Upper lobe of left lung (tissue), 6 donors: Measurements from ENCODE around the gene OAS3. TPM values are rescaled to one million over a fixed set of nuclear protein-coding genes. Genes with fewer than 3 reads are reported as not detected.
A peak's percentile ranks its signal among the peaks of the same experiment; 100 is the strongest.

ENCODE experiments used
- ATAC-seq, 2 donors: fragments of 200-7000 bp; cut with Tn5 transposase; one replicate each; pipeline ENCODE4 v1.9.1; 2022; ENCODE audit warnings: mild to moderate bottlenecking in 2 of 2, moderate library complexity in 2 of 2; ENCODE audit not compliant: low FRiP score in 2 of 2
- DNase-seq, 2 donors: peaks; one replicate each; pipeline ENCODE4 v3.0.0-alpha.2; 2019 to 2020
- H3K27ac ChIP-seq, 4 donors: fragments of 200-600 bp; sonication (generic); one replicate each; pipeline ENCODE4 v1.5.1; 2016 to 2019
- H3K27me3 ChIP-seq, 4 donors: fragments of 200-600 bp; sonication (generic); one replicate each; pipeline ENCODE4 v1.5.1; 2017 to 2019
- H3K36me3 ChIP-seq, 4 donors: fragments of 200-600 bp; sonication (generic); one replicate each; pipeline ENCODE4 v1.5.1; 2016 to 2019
- H3K4me1 ChIP-seq, 4 donors: fragments of 200-600 bp; sonication (generic); one replicate each; pipeline ENCODE4 v1.5.1; 2018 to 2019
- H3K4me3 ChIP-seq, 4 donors: fragments of 200-600 bp; sonication (generic); one replicate each; pipeline ENCODE4 v1.5.1; 2017 to 2019; ENCODE audit warnings: mild to moderate bottlenecking in 2 of 4, moderate library complexity in 1 of 4
- H3K9me3 ChIP-seq, 4 donors: fragments of 200-600 bp; sonication (generic); one replicate each; pipeline ENCODE4 v1.5.1; 2018 to 2019
- EP300 ChIP-seq, 4 donors: sonication (generic); formaldehyde crosslinking; IDR thresholded peaks; one replicate each; pipeline ENCODE4 v1.5.1; 2017; ENCODE audit warnings: antibody characterized with exemption in 4 of 4, control low read depth in 2 of 4
- POLR2A ChIP-seq, 4 donors: fragments of 450-650 bp; IDR thresholded peaks; one replicate each; pipeline ENCODE4 v1.5.1; 2016 to 2017; ENCODE audit warnings: antibody characterized with exemption in 4 of 4, mild to moderate bottlenecking in 2 of 4
- POLR2AphosphoS5 ChIP-seq, 2 donors: sonication (generic); formaldehyde crosslinking; IDR thresholded peaks; one replicate each; pipeline ENCODE4 v1.5.1; 2017; ENCODE audit warnings: antibody characterized with exemption in 2 of 2
- WGBS, 2 donors: methylation state at CpG; one replicate each; pipeline ENCODE4 v1.1.5; 2017 to 2018; 5-methylcytosine and 5-hydroxymethylcytosine counted together
- total RNA-seq, 6 donors: library from RNA; depleted of rRNA in 4 of 6; stranded (reverse); fragments of >200 nt in 4 of 6; gene quantifications; one replicate each; pipeline versions ENCODE4 v1.1.0 to v1.2.1, GENCODE V29; 2016 to 2021
- TF ChIP-seq, protein P1 (sequence below), 6 experiments: fragments of 450-650 bp in 4 of 6; fragments of 200-600 bp in 2 of 6; sonication (generic) in 2 of 6; IDR thresholded peaks; one replicate each; pipeline ENCODE4 v1.5.1; 2016 to 2019; ENCODE audit warnings: antibody characterized with exemption in 6 of 6
- donor health status: DM: no; HTN: no; CAD: no; lungs with moderate emphysema.
- donor health status: DM: no; HTN: yes; CAD: no; lungs with severe emphysema.

Gene OAS3
- total RNA-seq, 6 donors from 2014 or later: 15.3 to 61.9 (median 28.8) TPM

DNA sequence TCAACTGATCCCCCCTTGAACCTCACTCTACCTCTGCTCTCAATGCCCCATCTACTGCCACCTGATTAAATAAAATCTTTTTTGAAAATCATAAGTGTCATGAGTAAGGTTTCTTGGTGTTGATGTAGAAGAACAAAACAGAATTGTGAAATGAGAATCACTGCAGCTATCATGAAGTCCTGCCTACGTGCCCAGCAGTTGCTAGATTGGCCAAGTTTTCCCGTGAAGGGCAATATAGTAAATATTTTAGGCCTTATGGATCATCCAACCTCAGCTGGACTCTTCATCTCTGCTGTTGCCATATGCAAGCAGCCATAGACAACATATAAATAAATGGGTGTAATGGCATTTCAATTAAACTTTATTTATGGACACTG is 5.2 kb upstream of the OAS3 start:
- DNase-seq (no peak), ATAC-seq (no peak)
- 72 to 76% methylated on average over 2 of the region's 2 CpGs for WGBS, 2 donors
- Histone ChIP-seq H3K4me3 (no peak overlapping the region), H3K27ac (no peak overlapping the region), H3K27me3 (no peaks in the 10 kb centered on the region), H3K9me3 (no peaks in the 10 kb centered on the region), H3K36me3 (no peaks in the 10 kb centered on the region), H3K4me1 (peaks cover 0 to 7% (median 0%) of the 10 kb centered on the region in 4 donors)
- TF ChIP-seq EP300 (IDR thresholded peaks at IDR 0.05) (no peak), POLR2AphosphoS5 (IDR thresholded peaks at IDR 0.05) (no peak), POLR2A (IDR thresholded peaks at IDR 0.05) (no peak)
- TF ChIP-seq, protein P1, sequence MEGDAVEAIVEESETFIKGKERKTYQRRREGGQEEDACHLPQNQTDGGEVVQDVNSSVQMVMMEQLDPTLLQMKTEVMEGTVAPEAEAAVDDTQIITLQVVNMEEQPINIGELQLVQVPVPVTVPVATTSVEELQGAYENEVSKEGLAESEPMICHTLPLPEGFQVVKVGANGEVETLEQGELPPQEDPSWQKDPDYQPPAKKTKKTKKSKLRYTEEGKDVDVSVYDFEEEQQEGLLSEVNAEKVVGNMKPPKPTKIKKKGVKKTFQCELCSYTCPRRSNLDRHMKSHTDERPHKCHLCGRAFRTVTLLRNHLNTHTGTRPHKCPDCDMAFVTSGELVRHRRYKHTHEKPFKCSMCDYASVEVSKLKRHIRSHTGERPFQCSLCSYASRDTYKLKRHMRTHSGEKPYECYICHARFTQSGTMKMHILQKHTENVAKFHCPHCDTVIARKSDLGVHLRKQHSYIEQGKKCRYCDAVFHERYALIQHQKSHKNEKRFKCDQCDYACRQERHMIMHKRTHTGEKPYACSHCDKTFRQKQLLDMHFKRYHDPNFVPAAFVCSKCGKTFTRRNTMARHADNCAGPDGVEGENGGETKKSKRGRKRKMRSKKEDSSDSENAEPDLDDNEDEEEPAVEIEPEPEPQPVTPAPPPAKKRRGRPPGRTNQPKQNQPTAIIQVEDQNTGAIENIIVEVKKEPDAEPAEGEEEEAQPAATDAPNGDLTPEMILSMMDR (IDR thresholded peaks at IDR 0.05): no peak

DNA sequence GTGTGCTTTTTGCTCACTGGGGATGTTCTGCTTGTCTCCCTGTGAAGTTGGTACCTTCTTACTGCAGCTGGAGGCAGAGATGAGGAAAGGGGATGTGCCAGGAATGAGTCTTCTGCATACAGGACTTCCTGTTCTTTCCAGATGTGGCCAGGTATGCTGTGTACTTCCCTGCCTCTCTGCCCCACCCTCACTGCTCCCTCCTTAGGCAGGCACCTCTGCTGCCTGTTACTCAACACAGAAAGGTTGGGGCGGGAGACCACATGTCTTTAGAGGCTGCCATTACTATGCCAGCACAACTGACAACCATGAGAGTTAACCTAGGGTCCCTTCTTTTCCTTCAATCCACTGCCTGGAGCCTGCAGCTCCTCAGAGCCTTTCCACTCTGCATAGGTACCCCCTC is 2.0 kb upstream of the OAS3 start:
- TF ChIP-seq POLR2AphosphoS5 (IDR thresholded peaks at IDR 0.05) (no peak), EP300 (IDR thresholded peaks at IDR 0.05) (no peak), POLR2A (IDR thresholded peaks at IDR 0.05) (no peak)
- TF ChIP-seq, protein P1 (IDR thresholded peaks at IDR 0.05): no peak
- WGBS, 2 donors: 70 to 80% methylated on average over 1 of the region's 1 CpG
- Histone ChIP-seq H3K4me1 (peaks cover 17 to 28% (median 20%) of the 10 kb centered on the region in 4 donors), H3K9me3 (no peaks in the 10 kb centered on the region), H3K36me3 (no peaks in the 10 kb centered on the region), H3K27me3 (no peaks in the 10 kb centered on the region), H3K4me3 (no peak overlapping the region), H3K27ac (peak overlapping the region in 1 of 4 donors; percentile 35)
- DNase-seq: no peak
- ATAC-seq: no peak

DNA sequence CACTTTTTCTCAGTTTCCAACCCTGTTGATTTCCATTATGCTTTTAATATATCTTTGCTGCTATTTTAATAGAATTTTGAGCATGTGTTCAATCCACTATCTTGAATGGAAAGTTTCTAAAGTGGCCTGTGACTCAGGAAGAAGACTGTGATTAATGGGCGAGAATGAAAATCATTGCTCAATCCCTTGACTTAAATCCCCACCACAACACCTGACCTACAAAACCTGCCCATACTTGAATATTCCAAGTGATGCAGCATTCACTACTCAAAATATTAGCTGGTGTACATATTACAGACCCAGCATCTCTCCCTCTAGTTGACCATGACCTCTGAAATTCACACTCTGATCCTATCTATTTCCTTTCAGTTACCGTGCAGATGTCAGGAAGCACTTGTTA is 1.3 kb upstream of the OAS3 start:
- H3K4me3 ChIP-seq: no peak overlapping the region
- WGBS, 2 donors: 26 to 36% methylated on average over 2 of the region's 2 CpGs
- DNase-seq (no peak), ATAC-seq (no peak)
- peak overlapping the region in 3 of 4 donors; percentile 73 to 88 (median 88) for H3K27ac ChIP-seq
- H3K4me1 ChIP-seq: peaks cover 17 to 28% (median 20%) of the 10 kb centered on the region in 4 donors
- H3K27me3 ChIP-seq: no peaks in the 10 kb centered on the region
- H3K9me3 ChIP-seq: no peaks in the 10 kb centered on the region
- H3K36me3 ChIP-seq: peaks cover 0 to 4% (median 2%) of the 10 kb centered on the region in 4 donors
- TF ChIP-seq POLR2A (IDR thresholded peaks at IDR 0.05) (no peak), POLR2AphosphoS5 (IDR thresholded peaks at IDR 0.05) (no peak), EP300 (IDR thresholded peaks at IDR 0.05) (no peak)
- TF ChIP-seq, protein P1 (IDR thresholded peaks at IDR 0.05): no peak

DNA sequence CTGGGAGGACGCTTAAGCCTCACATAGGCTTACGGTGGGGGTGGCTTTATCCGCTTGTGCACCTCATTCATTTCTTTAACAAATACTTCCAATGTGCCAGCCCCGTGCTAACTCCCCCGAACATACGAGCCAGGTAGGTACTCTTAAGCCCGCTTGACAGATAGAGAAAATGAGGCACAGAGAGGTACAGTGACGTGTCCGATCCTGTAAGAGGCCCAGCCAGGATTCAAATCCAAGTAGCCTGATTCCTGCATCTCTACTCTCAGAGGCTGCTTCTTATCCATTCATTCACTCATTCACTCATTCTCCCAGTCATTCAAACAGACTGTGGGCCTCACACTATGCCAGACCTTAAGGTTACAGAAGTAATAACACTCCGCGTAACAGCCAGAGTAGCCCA is 477 bp downstream of the OAS3 start:
- DNase-seq: no peak
- H3K27ac ChIP-seq: peak overlapping the region; percentile 73 to 88 (median 86)
- H3K4me1 ChIP-seq: peaks cover 17 to 28% (median 20%) of the 10 kb centered on the region in 4 donors
- ATAC-seq: peak in 1 of 2 donors; percentile 3
- H3K36me3 ChIP-seq: peaks cover 0 to 15% (median 3%) of the 10 kb centered on the region in 4 donors
- H3K27me3 ChIP-seq: no peaks in the 10 kb centered on the region
- 17 to 20% methylated on average over 11 of the region's 11 CpGs for WGBS, 2 donors
- peak overlapping the region; percentile 65 to 83 (median 69) for H3K4me3 ChIP-seq
- TF ChIP-seq EP300 (IDR thresholded peaks at IDR 0.05) (no peak), POLR2A (IDR thresholded peaks at IDR 0.05) (no peak), POLR2AphosphoS5 (IDR thresholded peaks at IDR 0.05) (no peak)
- TF ChIP-seq, protein P1 (IDR thresholded peaks at IDR 0.05): no peak
- no peaks in the 10 kb centered on the region for H3K9me3 ChIP-seq

DNA sequence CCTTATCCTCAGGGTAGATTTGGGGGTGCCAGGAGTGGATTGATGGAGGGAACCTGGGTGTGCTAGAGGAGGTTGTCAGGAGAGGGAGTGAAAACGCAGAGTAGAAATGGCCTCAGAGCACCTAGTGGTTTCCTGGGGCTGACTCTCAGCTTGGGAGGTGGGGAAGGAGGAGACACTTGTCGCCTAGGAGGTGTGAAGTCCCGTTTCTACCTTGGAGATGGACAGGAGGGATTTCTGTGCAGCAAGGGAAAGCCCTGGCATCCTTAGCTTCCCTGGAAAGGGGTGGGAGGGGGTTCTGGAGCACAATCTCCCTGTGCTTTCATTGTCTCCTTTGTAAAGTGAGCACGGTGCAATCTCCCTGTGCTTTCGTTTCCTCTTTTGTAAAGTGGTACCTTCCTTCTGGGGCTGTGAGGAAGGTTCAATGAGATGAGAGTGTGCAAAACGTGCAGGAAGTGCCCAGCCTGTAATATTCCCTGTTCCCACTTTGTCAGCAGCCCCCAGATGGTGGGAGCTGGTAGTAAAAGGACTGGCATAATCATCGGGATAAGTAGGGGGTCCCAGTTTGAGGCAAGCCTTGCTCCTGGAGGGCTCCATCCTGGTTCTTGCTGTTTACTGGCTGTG is 1.6 kb downstream of the OAS3 start:
- Histone ChIP-seq H3K36me3 (peaks cover 0 to 26% (median 9%) of the 10 kb centered on the region in 4 donors), H3K27me3 (no peaks in the 10 kb centered on the region), H3K4me1 (peaks cover 17 to 28% (median 20%) of the 10 kb centered on the region in 4 donors), H3K4me3 (peak overlapping the region in 3 of 4 donors; percentile 65 to 83 (median 68)), H3K27ac (peak overlapping the region in 1 of 4 donors; percentile 88), H3K9me3 (no peaks in the 10 kb centered on the region)
- TF ChIP-seq POLR2A (IDR thresholded peaks at IDR 0.05): no peak
- no peak for TF ChIP-seq POLR2AphosphoS5 (IDR thresholded peaks at IDR 0.05)
- TF ChIP-seq, protein P1 (IDR thresholded peaks at IDR 0.05): no peak
- no peak for TF ChIP-seq EP300 (IDR thresholded peaks at IDR 0.05)
- DNase-seq: no peak
- 35 to 42% methylated on average over 7 of the region's 7 CpGs for WGBS, 2 donors
- ATAC-seq: no peak
